HepG2 (cell line): Measurements from ENCODE around the gene GTF2A2. TPM values are rescaled to one million over a fixed set of nuclear protein-coding genes. Genes with fewer than 3 reads are reported as not detected.

ENCODE experiments used
- ARNT2 ChIP-seq: sonication (generic); formaldehyde crosslinking; IDR thresholded peaks from 2 replicates; pipeline ENCODE4 v1.8.0; 2022; ENCODE audit warnings: mild to moderate bottlenecking, low read depth, missing genetic modification reagents, moderate library complexity
- CBX1 ChIP-seq: IDR thresholded peaks from one replicate; pipeline ENCODE4 v1.6.1; 2016; ENCODE audit warnings: antibody characterized with exemption, low read depth
- CSRNP2 ChIP-seq: sonication (generic); formaldehyde crosslinking; conservative IDR thresholded peaks from 2 replicates; pipeline ENCODE4 v1.8.0; 2022; ENCODE audit warnings: low read depth, missing genetic modification reagents
- IRX3 ChIP-seq: sonication (generic); formaldehyde crosslinking; IDR thresholded peaks from 2 replicates; pipeline ENCODE4 v1.8.1; 2023; ENCODE audit warnings: mild to moderate bottlenecking, low read depth, missing genetic modification reagents, borderline replicate concordance
- MED8 ChIP-seq: sonication (generic); formaldehyde crosslinking; IDR thresholded peaks from 2 replicates; pipeline ENCODE4 v1.8.1; 2023; ENCODE audit warnings: mild to moderate bottlenecking, missing genetic modification reagents; ENCODE audit not compliant: insufficient replicate concordance
- NAIF1 ChIP-seq: sonication (generic); formaldehyde crosslinking; IDR thresholded peaks from 2 replicates; pipeline ENCODE4 v1.5.0; 2020; ENCODE audit warnings: mild to moderate bottlenecking, missing genetic modification reagents, borderline replicate concordance
- NR2F1 ChIP-seq, 2 experiments: fragments of 450-650 bp in 1 of 2; formaldehyde crosslinking in 1 of 2; IDR thresholded peaks; 2 replicates each; pipeline versions ENCODE4 v1.5.0 to v1.6.1; 2016 to 2020; ENCODE audit warnings: mild to moderate bottlenecking in 1 of 2, missing compliant biosample characterization in 1 of 2, missing genetic modification reagents in 1 of 2, moderate library complexity in 1 of 2
- SP140L ChIP-seq: sonication (generic); formaldehyde crosslinking; IDR thresholded peaks from 2 replicates; pipeline ENCODE4 v1.4.0; 2020; ENCODE audit warnings: missing genetic modification reagents, borderline replicate concordance
- SRSF9 ChIP-seq: fragments of 200-400 bp; formaldehyde crosslinking; IDR thresholded peaks from 2 replicates; pipeline ENCODE4 v1.6.1; 2018; ENCODE audit warnings: borderline replicate concordance, mild to moderate bottlenecking, low read depth, low read length; ENCODE audit not compliant: insufficient read depth, poor library complexity, severe bottlenecking
- TEF ChIP-seq: sonication (generic); formaldehyde crosslinking; IDR thresholded peaks from 2 replicates; pipeline ENCODE4 v1.5.0; 2020; ENCODE audit warnings: missing genetic modification reagents
- THAP8 ChIP-seq: sonication (generic); formaldehyde crosslinking; IDR thresholded peaks from 2 replicates; pipeline ENCODE4 v1.5.1; 2020; ENCODE audit warnings: missing genetic modification reagents, mild to moderate bottlenecking, borderline replicate concordance
- ZMYM4 ChIP-seq: sonication (generic); formaldehyde crosslinking; IDR thresholded peaks from 2 replicates; pipeline ENCODE4 v1.8.1; 2023; ENCODE audit warnings: mild to moderate bottlenecking, missing genetic modification reagents
- ZNF143 ChIP-seq: sonication (generic); formaldehyde crosslinking; IDR thresholded peaks from 2 replicates; pipeline ENCODE4 v1.4.0; 2020; ENCODE audit warnings: missing genetic modification reagents
- ZNF354B ChIP-seq: sonication (generic); formaldehyde crosslinking; IDR thresholded peaks from 2 replicates; pipeline ENCODE4 v1.8.0; 2022; ENCODE audit warnings: mild to moderate bottlenecking, missing genetic modification reagents
- ZNF512B ChIP-seq: sonication (generic); formaldehyde crosslinking; IDR thresholded peaks from 2 replicates; pipeline ENCODE4 v1.5.1; 2020; ENCODE audit warnings: missing genetic modification reagents, mild to moderate bottlenecking, borderline replicate concordance
- ZNF563 ChIP-seq: sonication (generic); formaldehyde crosslinking; IDR thresholded peaks from 2 replicates; pipeline ENCODE4 v1.8.0; 2022; ENCODE audit warnings: mild to moderate bottlenecking, moderate library complexity, missing genetic modification reagents
- ZNF737 ChIP-seq: sonication (generic); formaldehyde crosslinking; IDR thresholded peaks from 2 replicates; pipeline ENCODE4 v1.5.0; 2020; ENCODE audit warnings: missing genetic modification reagents, mild to moderate bottlenecking, borderline replicate concordance
- polyA plus RNA-seq, 8 experiments: library from polyadenylated mRNA; depleted of rRNA in 3 of 8; stranded (reverse) in 7 of 8; unstranded in 1 of 8; fragments of >200 nt; fragmentation: Illumina TruSeq in 4 of 8; extraction: Trizol in 4 of 8; gene quantifications; 2 replicates each; pipeline versions ENCODE4 v1.2.1 to v1.2.3, GENCODE V29; 2011 to 2016; ENCODE audit warnings: low read depth in 4 of 8, missing spikeins in 1 of 8, mixed read lengths in 1 of 8; ENCODE audit not compliant: insufficient read depth in 1 of 8
- total RNA-seq, 5 experiments: library from RNA; depleted of rRNA; stranded (reverse); fragments of >200 nt; fragmentation: Illumina TruSeq; extraction: Trizol; gene quantifications; 2 replicates each; pipeline ENCODE4 v1.2.3, GENCODE V29; 2016; ENCODE audit warnings: low read depth in 1 of 5
- TF ChIP-seq, protein P1 (sequence below): sonication (generic); formaldehyde crosslinking; IDR thresholded peaks from 2 replicates; pipeline ENCODE4 v1.8.0; 2022; ENCODE audit warnings: mild to moderate bottlenecking, missing genetic modification reagents
- TF ChIP-seq, protein P2 (sequence below): sonication (generic); formaldehyde crosslinking; IDR thresholded peaks from 2 replicates; pipeline ENCODE4 v1.8.0; 2022; ENCODE audit warnings: mild to moderate bottlenecking, missing genetic modification reagents, moderate library complexity

The GTF2A2 gene
- total and polyA plus RNA-seq, 2 of the 13 experiments (the other 11 are each of a cell fraction or from before 2014, with no cell fraction given): 24.4 to 106 TPM

GRCh38 chr15:59688782-59689625, 31.7 kb upstream of the GTF2A2 start, which contains the start of gene BNIP2 (continued):
- TF ChIP-seq ZNF737: no peak
- TF ChIP-seq, protein P1, sequence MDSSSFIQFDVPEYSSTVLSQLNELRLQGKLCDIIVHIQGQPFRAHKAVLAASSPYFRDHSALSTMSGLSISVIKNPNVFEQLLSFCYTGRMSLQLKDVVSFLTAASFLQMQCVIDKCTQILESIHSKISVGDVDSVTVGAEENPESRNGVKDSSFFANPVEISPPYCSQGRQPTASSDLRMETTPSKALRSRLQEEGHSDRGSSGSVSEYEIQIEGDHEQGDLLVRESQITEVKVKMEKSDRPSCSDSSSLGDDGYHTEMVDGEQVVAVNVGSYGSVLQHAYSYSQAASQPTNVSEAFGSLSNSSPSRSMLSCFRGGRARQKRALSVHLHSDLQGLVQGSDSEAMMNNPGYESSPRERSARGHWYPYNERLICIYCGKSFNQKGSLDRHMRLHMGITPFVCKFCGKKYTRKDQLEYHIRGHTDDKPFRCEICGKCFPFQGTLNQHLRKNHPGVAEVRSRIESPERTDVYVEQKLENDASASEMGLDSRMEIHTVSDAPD (CRISPR knock-in tag): no peak
- no peak for TF ChIP-seq IRX3 (CRISPR knock-in tag)
- TF ChIP-seq, protein P2, sequence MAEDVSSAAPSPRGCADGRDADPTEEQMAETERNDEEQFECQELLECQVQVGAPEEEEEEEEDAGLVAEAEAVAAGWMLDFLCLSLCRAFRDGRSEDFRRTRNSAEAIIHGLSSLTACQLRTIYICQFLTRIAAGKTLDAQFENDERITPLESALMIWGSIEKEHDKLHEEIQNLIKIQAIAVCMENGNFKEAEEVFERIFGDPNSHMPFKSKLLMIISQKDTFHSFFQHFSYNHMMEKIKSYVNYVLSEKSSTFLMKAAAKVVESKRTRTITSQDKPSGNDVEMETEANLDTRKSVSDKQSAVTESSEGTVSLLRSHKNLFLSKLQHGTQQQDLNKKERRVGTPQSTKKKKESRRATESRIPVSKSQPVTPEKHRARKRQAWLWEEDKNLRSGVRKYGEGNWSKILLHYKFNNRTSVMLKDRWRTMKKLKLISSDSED: 0 out of 2 replicates have a peak, but pooled peaks have one; percentile 26
- peak; percentile 88 for TF ChIP-seq ZNF563
- no peak for TF ChIP-seq SP140L (CRISPR knock-in tag)
- TF ChIP-seq ZNF354B (CRISPR knock-in tag): no peak
- peak; percentile 38 for TF ChIP-seq MED8 (CRISPR knock-in tag)
- no peak for TF ChIP-seq CSRNP2 (CRISPR knock-in tag)
- TF ChIP-seq ZNF512B (CRISPR knock-in tag): no peak
- TF ChIP-seq ZMYM4 (CRISPR knock-in tag): peak; percentile 82
- no peak for TF ChIP-seq THAP8
- TF ChIP-seq NAIF1 (CRISPR knock-in tag): 0 out of 2 replicates have a peak, but pooled peaks have one; percentile 40
- peak; percentile 86 for TF ChIP-seq CBX1
- no peak for TF ChIP-seq TEF
- TF ChIP-seq ZNF143 (CRISPR knock-in tag): peak; percentile 81
- no peak for TF ChIP-seq SRSF9
- TF ChIP-seq NR2F1 (CRISPR knock-in tag; IDR thresholded peaks at IDR 0.05): no peak
- peak; percentile 79; the same call in 1 of the 2 replicates for TF ChIP-seq ARNT2 (CRISPR knock-in tag)
